Medulla oblongata (tissue), 1 donor: ENCODE results near the gene CCDC158.

Source experiments
- DNase-seq: peaks from one replicate; pipeline ENCODE4 v3.0.0-alpha.2; 2015; ENCODE audit errors: extremely low spot score

CCDC158 gene

GRCh38 chr4:76280488-76281441 lies 140.2 kb downstream of the CCDC158 start:
- DNase-seq: no peak

GRCh38 chr4:76279462-76279861 lies 141.5 kb downstream of the CCDC158 start:
- no peak for DNase-seq

GRCh38 chr4:76278583-76278982 lies 142.4 kb downstream of the CCDC158 start:
- no peak for DNase-seq

GRCh38 chr4:76277667-76278066 lies 143.3 kb downstream of the CCDC158 start:
- no peak for DNase-seq

- no peak for DNase-seq
Measured at GRCh38 chr4:76276813-76277212, 144.1 kb downstream of the CCDC158 start.

- no peak for DNase-seq
Measured at GRCh38 chr4:76275486-76276124, 145.3 kb downstream of the CCDC158 start.

- DNase-seq: no peak
Measured at GRCh38 chr4:76272999-76273398, 147.9 kb downstream of the CCDC158 start.

GRCh38 chr4:76272582-76272981 lies 148.4 kb downstream of the CCDC158 start:
- DNase-seq: no peak

- no peak for DNase-seq
Measured at GRCh38 chr4:76272073-76272472, 148.9 kb downstream of the CCDC158 start.

- no peak for DNase-seq
Measured at GRCh38 chr4:76271248-76271647, 149.7 kb downstream of the CCDC158 start.

- DNase-seq: no peak
Measured at GRCh38 chr4:76270244-76271175, 150.4 kb downstream of the CCDC158 start.

GRCh38 chr4:76267811-76268210 lies 153.1 kb downstream of the CCDC158 start:
- no peak for DNase-seq

GRCh38 chr4:76266627-76267026 lies 154.3 kb downstream of the CCDC158 start:
- no peak for DNase-seq

GRCh38 chr4:76265631-76266218 lies 155.2 kb downstream of the CCDC158 start:
- DNase-seq: no peak
